ENCODE data around the gene BZW1.

Gene BZW1

DNA sequence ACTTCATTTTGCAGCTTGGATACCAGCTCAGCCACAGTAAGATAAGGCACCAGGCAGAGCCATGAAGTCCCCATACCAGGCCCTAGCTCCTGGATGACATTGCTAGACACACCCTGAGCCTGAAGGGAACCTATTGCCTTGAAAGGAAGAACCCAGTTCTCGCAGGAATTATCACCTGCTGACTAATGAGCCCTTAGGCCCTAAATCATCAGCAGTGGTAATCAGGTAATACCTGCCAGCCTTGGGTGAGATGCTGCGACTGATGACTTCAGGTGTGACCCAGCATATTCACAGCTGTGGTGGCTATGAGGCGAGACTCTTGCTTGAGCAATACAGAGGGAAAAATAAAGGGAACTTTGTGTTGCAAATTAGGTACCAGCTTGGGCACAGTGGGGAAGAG is 27.8 kb downstream of the BZW1 start:
- no peak for DNase-seq (ENCODE audit: low read depth, low spot score)

DNA sequence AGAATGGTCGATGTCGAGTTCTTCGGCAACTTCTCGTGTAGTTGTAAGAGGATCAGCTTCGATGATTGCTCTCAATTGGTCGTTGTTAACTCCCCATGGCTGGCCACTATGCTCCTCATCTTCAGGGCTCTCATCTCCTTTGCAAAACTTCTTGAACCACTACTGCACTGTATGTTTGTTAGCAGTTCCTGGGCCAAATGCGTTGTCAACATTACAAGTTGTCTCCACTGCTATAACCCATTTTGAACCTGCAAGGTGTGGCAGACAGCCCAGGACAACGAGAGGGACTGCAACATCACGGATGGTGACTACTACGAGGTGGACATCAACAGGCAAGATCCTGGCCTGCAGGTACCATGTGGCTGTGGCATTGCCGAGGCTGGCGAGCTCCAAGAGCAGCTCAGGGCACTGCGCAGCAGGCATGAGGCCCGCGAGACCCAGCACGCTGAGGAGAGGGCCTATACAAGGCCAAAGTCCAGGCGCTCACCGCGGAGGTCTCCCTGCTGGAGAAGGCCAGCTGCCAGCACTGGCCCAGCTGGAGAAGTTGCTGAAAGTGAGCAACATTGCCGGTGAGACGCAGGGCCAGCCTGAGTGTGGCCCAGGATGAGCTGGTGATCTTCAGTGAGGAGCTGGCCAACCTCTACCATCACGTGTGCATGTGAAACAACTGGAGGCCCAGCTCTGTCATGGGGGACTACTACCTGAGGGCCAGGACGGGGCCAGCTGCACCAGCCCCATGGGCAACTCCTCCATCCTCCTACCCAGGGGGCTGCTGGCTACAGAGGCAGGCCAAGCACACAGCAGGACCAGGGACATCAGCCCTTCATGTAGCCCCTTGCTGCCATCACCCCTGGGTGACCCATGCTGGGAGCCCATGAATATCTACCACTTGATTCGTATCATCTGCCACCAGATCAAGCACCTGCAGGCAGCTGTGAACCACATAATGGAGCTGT is 32.6 kb downstream of the BZW1 start:
- DNase-seq (ENCODE audit: low read depth, low spot score), result no peak

DNA sequence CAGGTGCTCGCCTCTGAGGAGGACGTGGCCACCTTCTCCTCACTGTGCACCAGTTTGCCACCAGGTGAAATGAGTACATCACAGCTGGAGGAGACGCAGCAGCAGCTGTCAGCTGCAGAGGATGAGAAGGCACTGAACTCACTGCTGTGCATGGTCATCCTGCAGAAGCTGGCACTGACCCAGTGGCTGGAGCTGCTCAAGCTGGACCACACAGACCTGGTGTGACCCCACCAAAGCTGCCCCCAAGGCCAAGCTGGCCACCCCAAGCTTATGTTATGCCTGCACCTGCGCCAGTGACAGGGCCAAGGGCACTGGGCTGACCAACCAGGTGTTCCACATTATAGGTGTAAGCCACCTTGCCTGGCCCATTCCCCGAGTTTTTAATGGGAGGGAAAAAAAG is 33.5 kb downstream of the BZW1 start:
- DNase-seq (ENCODE audit: low read depth, low spot score), result no peak

DNA sequence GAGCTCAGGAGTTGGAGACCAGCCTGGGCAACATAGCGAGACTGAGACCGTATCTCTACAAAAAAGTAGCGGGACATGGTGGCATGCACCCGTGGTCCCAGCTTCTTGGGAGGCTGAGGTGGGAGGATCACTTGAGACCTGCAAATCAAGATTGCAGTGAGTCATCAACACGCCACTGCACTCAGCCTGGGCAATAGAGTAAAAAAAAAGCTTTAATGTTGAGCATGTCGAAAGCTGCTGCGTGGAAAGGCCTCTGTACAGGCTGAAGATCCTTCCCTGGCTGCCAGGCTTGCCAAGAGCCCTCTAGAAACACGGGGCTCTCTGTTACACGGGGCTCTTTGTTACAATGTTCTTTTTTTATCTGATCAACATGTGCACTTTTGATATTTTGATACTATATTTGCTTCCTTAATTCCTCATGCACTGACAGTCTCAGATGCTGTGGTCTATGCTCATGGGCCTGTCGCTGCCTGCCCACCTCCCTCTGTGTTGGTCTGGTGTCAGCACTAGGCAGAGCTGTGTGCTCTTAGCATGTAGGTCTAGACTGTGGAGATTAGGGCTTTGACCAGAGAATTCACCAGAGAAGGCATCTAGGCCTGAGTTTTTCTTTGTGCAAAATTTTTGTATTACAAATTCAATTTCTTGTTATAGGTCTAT is 34.1 kb downstream of the BZW1 start:
- DNase-seq (ENCODE audit: low read depth, low spot score), result no peak

DNA sequence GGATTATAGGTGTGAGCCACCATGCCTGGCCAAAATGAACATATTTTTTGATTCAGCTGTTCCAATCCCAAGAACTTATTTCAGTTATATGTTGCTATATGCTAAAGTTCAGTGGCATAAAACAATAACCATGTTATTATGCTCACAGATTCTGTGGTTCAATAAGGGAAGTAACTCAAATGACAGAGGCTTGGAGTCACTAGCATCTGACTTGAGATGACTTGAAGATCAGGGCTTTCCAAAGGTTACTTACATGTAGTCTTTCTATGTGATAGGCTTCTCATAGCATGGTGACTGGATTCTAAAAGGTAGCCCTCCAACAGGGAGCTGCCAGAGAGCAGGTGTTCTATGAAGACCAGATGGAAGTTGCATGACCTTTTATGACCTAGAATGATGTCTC is 35.6 kb downstream of the BZW1 start:
- DNase-seq (ENCODE audit: low read depth, low spot score), result no peak

DNA sequence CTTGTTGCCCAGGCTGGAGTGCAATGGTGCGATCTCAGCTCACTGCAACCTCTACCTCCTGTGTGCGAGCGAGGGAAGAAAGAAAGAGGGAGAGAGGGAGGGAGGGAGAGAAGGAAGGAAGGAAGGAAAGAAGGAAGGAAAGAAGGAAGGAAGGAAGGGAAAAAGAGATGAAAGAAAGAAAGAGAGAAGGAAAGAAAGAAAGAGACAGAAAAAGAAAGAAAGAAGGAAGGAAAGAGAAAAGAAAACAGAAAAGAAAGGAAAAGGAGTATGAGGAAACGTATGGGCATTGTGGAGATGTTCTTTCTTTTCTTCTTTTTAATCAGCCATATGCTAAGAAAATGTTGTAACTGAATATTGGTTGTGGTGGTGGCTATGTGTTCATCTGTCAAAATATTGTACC is 36.2 kb downstream of the BZW1 start:
- DNase-seq (ENCODE audit: low read depth, low spot score), result no peak

DNA sequence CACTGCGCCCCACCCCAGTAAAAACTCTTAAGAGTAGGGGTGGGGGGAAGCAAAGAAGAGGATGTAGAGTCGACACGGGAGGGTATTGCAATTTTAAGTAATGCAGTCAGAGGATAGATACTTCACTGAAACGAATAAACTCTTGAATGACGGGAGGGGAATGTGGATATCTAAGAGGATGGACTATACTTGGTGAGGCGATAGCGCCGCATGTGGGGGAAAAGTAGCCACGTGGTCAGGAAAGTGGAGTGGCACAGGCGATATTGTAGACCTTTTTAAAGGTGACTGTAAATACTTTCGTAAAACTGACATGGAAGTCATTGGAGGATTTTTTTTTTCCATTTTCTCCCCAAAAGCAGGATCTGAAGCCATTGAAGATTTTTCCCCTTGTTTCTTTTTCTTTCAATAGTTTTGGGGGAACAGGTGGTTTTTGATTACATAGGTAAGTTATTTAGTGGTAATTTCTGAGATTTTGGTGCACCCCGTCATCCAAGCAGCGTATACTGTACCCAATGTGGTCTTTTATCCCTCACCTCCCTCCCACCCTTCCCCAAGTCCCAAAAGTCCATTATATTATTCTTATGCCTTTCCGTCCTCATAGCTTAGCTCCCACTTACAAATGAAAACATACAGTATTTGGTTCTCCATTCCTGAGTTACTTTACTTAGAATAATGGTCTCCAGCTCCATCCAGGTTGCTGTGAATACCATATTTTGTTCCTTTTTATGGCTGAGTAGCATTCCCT is 39.0 kb downstream of the BZW1 start:
- no peak for DNase-seq (ENCODE audit: low read depth, low spot score)

DNA sequence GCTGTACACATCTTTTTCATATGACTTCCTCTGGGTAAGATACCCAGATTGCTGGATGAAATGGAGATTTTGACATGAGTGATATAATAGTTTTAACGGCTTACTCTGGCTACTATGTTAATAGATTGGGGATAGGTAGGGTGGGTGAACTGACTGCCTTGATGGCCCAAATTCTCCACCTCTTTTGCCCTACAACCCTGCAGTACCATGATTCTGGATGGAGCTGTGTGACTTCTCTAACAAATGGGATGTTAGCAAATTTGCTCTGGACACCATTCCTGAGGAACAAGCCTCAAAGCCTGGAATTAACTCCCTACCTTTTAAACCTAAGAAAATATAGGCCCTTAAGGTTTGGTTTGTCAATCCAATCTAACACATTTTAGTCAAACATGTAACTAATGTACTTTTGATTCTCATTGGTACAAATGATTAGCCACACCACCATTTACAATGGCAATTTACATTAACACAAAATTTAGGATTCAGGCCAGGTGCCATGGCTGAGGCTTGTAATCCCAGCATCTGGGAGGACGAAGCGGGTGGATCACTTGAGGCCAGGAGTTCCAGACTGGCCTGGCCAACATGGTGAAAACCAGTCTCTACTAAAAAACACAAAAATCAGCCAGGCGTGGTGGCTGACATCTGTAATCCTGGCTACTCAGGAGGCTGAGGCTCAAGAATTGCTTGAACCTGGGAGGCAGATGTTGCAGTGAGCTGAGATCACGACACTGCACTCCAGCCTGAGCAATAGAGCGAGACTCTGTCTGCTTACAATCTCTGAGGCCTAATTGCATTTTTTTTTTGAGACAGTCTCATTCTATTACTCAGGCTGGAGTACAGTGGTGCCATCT is 39.9 kb downstream of the BZW1 start:
- DNase-seq (ENCODE audit: low read depth, low spot score), result no peak

DNA sequence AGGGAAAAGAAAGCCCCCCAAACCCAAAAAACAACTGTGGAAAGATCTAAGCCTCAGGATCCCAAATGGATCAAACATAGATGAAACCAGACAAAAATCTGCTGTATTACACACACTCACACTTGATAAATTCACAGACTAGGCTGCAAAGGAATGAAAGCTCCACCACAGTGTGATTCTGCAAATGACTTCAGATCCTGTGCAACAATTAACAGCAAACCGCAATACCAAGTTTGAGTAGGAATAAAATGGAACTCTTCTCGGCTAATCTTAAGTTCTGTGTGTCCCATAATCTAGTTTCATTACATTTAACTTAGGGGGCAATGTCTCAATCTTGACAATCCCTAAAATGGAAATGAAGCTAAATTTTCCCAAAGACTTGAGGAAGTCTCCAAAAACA is 40.9 kb downstream of the BZW1 start:
- DNase-seq (ENCODE audit: low read depth, low spot score), result no peak

DNA sequence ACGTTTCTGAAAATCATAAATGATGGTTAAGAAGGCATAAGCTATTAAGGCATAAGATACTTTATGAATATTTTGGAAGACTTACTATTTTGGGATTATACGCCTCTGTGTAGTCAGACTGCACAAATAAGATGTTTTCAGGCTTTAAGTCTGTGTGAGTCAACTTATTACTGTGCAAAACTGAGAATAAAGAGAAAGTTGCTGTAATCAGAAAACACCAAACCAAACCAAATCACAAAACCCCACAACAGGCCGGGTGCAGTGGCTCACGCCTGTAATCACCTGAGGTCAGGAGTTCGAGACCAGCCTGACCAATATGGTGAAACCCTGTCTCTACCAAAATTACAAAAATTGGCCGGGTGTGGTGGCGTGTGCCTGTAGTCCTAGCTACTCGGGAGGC is 45.1 kb downstream of the BZW1 start:
- no peak for DNase-seq (ENCODE audit: low read depth, low spot score)

DNA sequence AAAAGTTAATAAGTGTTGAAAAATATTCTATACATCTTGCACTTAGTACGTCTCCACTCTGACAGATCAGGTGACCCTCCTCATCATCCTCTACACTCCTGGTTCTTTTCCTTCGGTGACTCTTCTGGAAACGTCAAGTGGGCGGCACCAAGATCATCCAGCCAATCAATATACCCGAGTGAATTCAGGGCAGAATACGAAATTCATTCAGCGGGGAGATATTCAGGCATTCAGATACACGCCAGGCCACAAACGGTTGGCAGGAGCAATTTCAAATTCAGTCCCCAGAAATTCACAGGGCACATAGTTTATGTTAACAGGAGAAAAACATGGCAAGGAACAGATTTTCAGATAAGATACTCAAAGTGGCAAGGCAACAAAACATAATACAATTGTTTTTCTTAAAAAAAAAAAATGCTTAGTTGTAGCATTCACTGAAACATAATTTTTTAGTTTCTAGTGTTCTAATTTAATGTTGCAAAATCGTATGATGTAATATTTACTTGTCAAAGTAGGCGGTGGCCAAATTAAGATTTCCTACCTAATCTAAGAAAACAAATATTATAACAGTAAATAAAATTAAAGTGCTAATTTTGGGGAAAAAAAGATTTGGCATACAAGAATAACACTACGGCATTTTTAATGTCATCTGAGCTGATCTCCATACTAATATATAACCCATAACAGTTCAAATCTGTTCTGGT is 48.5 kb downstream of the BZW1 start:
- DNase-seq (ENCODE audit: low read depth, low spot score), result no peak

DNA sequence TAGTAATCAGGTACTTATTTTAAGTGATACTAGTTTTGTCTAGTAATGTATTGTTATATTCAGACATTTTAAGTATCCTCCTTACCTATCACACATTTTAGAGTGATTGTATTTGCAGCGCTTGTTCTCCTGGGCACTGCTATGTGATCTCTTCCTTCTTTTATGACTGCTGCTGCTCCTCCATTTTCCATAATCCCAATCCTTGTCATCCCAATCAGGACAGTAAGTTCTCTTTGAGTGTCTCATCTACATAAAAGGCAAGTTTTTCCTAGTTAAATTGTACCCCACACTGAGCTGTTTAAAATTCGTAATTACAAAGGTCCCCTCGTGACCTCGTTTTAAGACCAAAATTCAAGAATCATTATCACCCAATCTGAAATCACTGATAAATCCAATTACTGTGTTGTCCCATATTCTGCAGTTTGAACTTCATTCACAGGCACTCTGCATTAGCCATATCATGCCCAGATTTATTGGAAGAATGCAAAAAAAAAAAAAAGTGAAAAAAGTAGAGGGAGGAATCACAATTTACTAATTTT is 50.0 kb downstream of the BZW1 start:
- no peak for DNase-seq (ENCODE audit: low read depth, low spot score)

DNA sequence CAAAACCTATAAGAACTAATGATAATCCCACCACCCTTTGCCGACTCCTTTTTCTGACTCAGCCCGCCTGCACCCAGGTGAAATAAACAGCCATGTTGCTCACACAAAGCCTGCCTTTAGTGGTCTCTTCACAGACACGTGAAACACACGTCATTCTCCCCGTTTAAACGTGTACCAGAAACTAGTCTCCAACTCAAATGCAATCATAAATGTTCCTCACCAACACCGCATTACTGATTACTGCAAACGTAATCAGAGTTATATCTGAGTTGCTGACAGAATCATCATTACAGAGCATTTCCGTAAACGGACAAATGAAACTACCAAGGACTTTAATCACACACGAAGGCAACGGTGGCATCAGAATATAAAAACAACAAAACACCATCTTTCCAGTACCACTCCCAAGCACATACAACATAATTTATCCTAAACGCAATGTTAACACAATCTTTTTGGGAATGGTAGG is 50.9 kb downstream of the BZW1 start:
- peak; percentile 64 for DNase-seq (ENCODE audit: low read depth, low spot score)

DNA sequence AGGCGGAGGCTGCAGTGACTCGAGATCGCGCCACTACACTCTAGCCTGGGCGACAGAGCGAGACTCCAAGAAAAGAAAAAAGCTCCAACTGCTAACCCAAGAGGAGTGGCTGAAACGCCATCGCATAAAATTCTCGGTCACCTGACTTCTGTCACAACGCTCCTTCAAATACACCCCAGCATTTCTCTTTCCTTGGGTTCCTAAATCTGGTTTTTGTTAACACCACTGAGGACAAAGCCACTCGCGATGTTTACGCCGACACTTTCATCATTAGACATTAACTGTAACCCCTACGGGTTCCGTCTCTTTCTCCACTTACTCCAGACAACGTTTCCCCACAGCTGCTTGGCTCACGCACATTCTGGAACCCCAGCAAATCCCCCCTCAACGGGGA is 52.1 kb downstream of the BZW1 start:
- DNase-seq (ENCODE audit: low read depth, low spot score), result no peak

DNA sequence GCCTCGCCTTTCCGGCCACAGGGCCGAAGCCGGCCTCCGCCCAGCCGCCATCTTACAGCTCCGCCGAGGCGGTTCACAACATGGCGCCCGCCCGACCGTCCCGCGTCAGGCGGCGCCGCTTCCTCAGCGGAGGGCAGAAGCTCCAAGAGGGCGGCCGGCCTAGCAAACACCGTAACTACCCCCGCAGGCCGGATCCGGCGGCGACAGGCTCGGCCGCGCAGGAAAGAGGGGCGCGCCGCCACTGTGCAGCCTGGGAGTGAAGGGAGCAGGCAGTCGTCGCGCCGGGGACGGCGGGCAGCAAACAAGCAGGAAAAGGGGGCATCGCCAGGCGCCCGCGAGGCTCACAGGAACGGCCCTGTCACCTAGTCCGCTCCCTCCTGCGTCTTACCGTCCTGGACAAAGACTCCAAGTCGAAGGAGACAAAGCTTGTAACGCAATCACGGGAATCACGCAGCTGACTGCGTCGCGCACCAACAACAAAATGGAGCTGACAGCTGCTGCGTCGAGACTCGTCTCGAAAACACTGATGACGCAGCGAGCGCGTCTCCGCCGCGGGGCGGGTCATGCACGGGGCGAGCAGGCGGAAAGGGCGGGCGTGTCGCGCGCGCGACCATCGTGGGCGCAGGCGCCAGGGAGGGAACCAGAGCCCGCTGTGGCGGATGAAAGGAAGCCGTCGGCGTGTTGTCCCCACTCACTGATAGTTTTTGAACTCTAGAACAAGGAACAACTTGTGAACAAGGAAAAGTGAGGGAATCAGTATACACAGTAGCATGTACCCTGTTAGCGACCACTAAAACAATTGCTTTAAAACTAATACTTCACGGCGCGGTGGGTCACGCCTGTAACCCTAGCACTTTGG is 52.7 kb downstream of the BZW1 start, which contains the start of gene CLK1:
Gene CLK1, minus strand, starts transcription at position 483 of the 859 bp plus-strand sequence. CDS start 2,796 bp downstream, outside the sequence.
- DNase-seq (ENCODE audit: low read depth, low spot score), result peak; percentile 97

DNA sequence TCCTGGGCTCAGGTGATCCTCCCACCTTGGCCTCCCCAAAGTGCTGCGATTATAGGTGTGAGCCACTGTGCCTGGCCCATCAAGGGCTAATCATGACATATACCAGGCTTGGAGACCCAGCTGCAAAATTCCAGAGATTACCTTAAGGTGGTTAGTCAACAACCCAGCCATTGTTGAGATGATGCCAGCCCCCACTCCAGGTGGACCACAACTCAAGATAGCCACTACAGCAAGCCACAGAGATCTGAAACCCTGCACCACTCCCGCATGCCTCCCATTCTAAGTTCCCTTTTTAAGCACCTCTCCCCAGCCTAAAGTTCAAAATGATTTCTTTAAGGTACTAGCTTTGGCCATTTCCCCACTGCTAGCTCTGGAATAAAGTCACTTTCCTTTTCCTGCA is 57.3 kb downstream of the BZW1 start:
- no peak for DNase-seq (ENCODE audit: low read depth, low spot score)

DNA sequence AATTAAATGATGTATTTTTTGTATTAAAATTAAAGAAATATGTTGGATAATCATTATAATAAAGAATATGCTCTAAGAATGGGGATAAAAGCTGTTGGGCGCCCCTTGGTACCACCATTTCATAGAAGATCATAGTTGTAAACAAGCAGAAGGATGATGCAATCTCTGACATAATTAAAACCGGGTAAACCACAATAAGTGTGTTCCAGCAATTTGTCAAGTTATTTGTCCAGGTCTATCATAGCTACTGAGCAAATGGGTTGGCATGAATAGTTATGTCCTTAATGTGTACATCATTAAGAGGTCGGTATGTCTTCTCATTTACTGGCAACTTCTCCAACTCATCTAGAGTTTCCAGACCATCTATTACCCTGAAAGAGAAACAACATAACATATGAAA is 59.4 kb downstream of the BZW1 start:
- DNase-seq (ENCODE audit: low read depth, low spot score), result no peak

DNA sequence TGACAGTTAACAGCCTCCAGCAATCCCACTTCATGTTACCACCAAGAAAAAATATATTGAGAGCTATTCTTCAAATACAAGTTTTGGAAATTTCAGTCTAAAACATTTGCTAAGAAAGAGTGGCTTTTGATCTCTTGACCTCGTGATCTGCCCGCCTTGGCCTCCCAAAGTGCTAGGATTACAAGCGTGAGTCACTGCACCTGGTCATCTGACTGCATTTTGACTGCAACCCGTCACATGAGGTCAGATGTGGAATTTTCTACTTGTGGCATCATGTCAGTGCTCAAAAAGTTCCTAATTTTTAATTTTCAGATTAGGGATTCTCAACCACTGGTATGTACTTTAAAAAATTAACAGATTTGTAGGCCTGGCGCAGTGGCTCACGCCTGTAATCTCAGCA is 61.9 kb downstream of the BZW1 start:
- no peak for DNase-seq (ENCODE audit: low read depth, low spot score)
